Measurements from ENCODE around the gene ZNF862. TPM values are rescaled to one million over a fixed set of nuclear protein-coding genes. Genes with fewer than 3 reads are reported as not detected.

Gene ZNF862
- total and polyA plus RNA-seq, 2 of the 8 experiments (the other 6 are each of a cell fraction or from before 2014, with no cell fraction given), result 1.8 to 3.9 TPM

- POLR2A ChIA-PET (ENCODE audit: partially characterized antibody), result interaction anchor here (0.9 to 1.6 kb wide), 2 partner anchors 17 to 20 kb away, joined by 3 read pairs; no protein-coding TSS in a partner anchor
- DNase-seq (ENCODE audit: low read depth in 1 of 2, low spot score in 2 of 2), result no peak
Observed at GRCh38 chr7:149790754-149791360, 47.3 kb upstream of the ZNF862 start.

More at GRCh38 chr7:149790754-149791360, 47.3 kb upstream of the ZNF862 start:
- H2BK20ac ChIP-seq (ENCODE audit: low read length), result no peak overlapping the region
- H3K9ac ChIP-seq (replicated peaks in 1 of 4; ENCODE audit: extremely low read depth in 1 of 4, low read depth in 3 of 4, low read length in 3 of 4), result no peak overlapping the region
- H3K4ac ChIP-seq (replicated peaks; ENCODE audit: insufficient read length, low read depth, low read length), result no peak overlapping the region
- H3K23me2 ChIP-seq (ENCODE audit: low read depth, low read length), result peaks cover 2% of the 10 kb centered on the region; the same call in 1 of the 2 replicates
- peak overlapping the region; percentile 32 to 75 for H3K4me2 ChIP-seq (ENCODE audit: insufficient read depth in 1 of 2, low read depth in 2 of 2, low read length in 2 of 2)
- no peak overlapping the region for H2AK5ac ChIP-seq (ENCODE audit: low read depth, low read length)
- H3K9me3 ChIP-seq (ENCODE audit: insufficient read depth in 2 of 2, low read depth in 1 of 2, low read length in 1 of 2), result no peaks in the 10 kb centered on the region
- H3K36me3 ChIP-seq (ENCODE audit: control insufficient read depth in 2 of 4, insufficient read depth in 4 of 4, low read length in 3 of 4), result no peaks in the 10 kb centered on the region
- TF ChIP-seq CEBPB (IDR thresholded peaks at IDR 0.05; ENCODE audit: low read depth, low read length), result no peak
- peak; percentile 31 for TF ChIP-seq EZH2 (IDR thresholded peaks at IDR 0.05; ENCODE audit: low read depth, low read length, severe bottlenecking)
- no peak overlapping the region for H3K18ac ChIP-seq (ENCODE audit: extremely low read depth, low read length)
- no peak overlapping the region for H2BK5ac ChIP-seq (ENCODE audit: low read depth, low read length)
- H4K91ac ChIP-seq (replicated peaks; ENCODE audit: insufficient read length, low read length), result no peak overlapping the region
- H3K14ac ChIP-seq (ENCODE audit: insufficient read length), result no peak overlapping the region
- H2BK12ac ChIP-seq (ENCODE audit: low read depth, low read length), result no peak overlapping the region
- H3K79me1 ChIP-seq (ENCODE audit: low read depth, low read length), result no peaks in the 10 kb centered on the region
- 74% methylated on average over 9 of the region's 14 CpGs; no CpG with 5 or more reads in 1 of the 2 experiments for WGBS, 2 experiments (ENCODE audit: extremely low coverage in 1 of 2, insufficient coverage in 1 of 2, insufficient read length in 1 of 2, insufficient replicate concordance in 2 of 2, low coverage in 1 of 2, low lambda C conversion rate in 2 of 2, missing lambda C conversion rate in 1 of 2)
- H2BK120ac ChIP-seq (replicated peaks; ENCODE audit: low read depth, low read length), result no peak overlapping the region
- H3K27ac ChIP-seq (ENCODE audit: low read depth, low read length), result no peak overlapping the region
- no peak overlapping the region for H2BK15ac ChIP-seq (ENCODE audit: low read length)
- peaks cover 0 to 4% (median 2%) of the 10 kb centered on the region in 4 experiments; a peak in 5 of 7 replicates for H3K4me1 ChIP-seq (replicated peaks in 1 of 4; ENCODE audit: control insufficient read depth in 3 of 4, insufficient read depth in 4 of 4, low read length in 3 of 4)
- no peak overlapping the region for H4K8ac ChIP-seq (ENCODE audit: extremely low read depth, insufficient read depth, low read length)
- CTCF ChIA-PET (ENCODE audit: partially characterized antibody), result interaction anchor here (0.9 to 11.8 kb wide), 14 partner anchors 10 to 128 kb away, joined by 3 to 120 read pairs (median 6); partner anchors contain the start of gene ZNF467
- no peaks in the 10 kb centered on the region for H3K79me2 ChIP-seq (ENCODE audit: control insufficient read depth in 1 of 2, insufficient read depth in 2 of 2, low read length in 2 of 2)
- peak overlapping the region; percentile 14 to 55 (median 23); a peak in 5 of 8 replicates for H3K4me3 ChIP-seq (ENCODE audit: extremely low read depth in 1 of 4, insufficient read depth in 2 of 4, low read depth in 3 of 4, low read length in 4 of 4)
- H4K5ac ChIP-seq (ENCODE audit: insufficient read length, low read depth, low read length), result no peak overlapping the region
- H2AFZ ChIP-seq (ENCODE audit: low read length), result no peak overlapping the region
- peaks cover 8 to 44% (median 35%) of the 10 kb centered on the region in 4 experiments for H3K27me3 ChIP-seq (replicated peaks in 1 of 4; ENCODE audit: control insufficient read depth in 3 of 4, extremely low read depth in 1 of 4, insufficient read depth in 3 of 4, low read length in 3 of 4)
- H3K56ac ChIP-seq (replicated peaks; ENCODE audit: insufficient read length, low read depth, low read length), result no peak overlapping the region
- H4K20me1 ChIP-seq (replicated peaks in 1 of 2; ENCODE audit: control insufficient read depth in 1 of 2, insufficient read depth in 2 of 2, low read length in 2 of 2), result peaks cover 0 to 2% of the 10 kb centered on the region in 2 experiments
- no peak for FAIRE-seq
- no peak overlapping the region for H3K23ac ChIP-seq (ENCODE audit: insufficient read length)
